GM12878 (cell line): ENCODE results near the gene CA5A. TPM values are rescaled to one million over a fixed set of nuclear protein-coding genes. Genes with fewer than 3 reads are reported as not detected.

Experiments
- ATAC-seq: fragments of 200-7000 bp; cut with Tn5 transposase; 3 replicates; pipeline ENCODE4 v1.9.1; 2020; ENCODE audit warnings: mild to moderate bottlenecking, moderate library complexity
- BruUV-seq: library from RNA; stranded (reverse); fragments of 400-500 nt; replicated peaks from 2 replicates; lab custom pipeline; 2021; lab: Mats Ljungman, UMichigan
- CTCF ChIA-PET: fragments of 300-600 bp; sonication (Branson Sonifier 250); formaldehyde crosslinking; extraction: SDS; loops from one replicate; lab custom pipeline; 2021; ENCODE audit warnings: inconsistent platforms; lab: Yijun Ruan, JAX
- POLR2A ChIA-PET: fragments of 350-600 bp; formaldehyde crosslinking; extraction: SDS; loops from one replicate; lab custom pipeline; 2021; ENCODE audit warnings: inconsistent platforms; lab: Charles Lee
- RAD21 ChIA-PET: fragments of 300-600 bp; sonication (Branson Sonifier 250); formaldehyde crosslinking; loops from one replicate; lab custom pipeline; 2023; ENCODE audit warnings: antibody characterized with exemption; ENCODE audit not compliant: unreplicated experiment; lab: Charles Lee
- SMC1A ChIA-PET: fragments of 300-600 bp; sonication (Branson Sonifier 250); formaldehyde crosslinking; loops from one replicate; lab custom pipeline; 2023; ENCODE audit not compliant: unreplicated experiment, uncharacterized antibody; lab: Charles Lee
- DNase-seq: peaks from one replicate; pipeline ENCODE4 v3.0.0-alpha.2; 2011; ENCODE audit warnings: low read depth, low spot score
- FAIRE-seq: peaks from 3 replicates; lab custom pipeline; 2011; peaks lifted over from hg19 to GRCh38; lab: Jason Lieb, UNC
- H2AFZ ChIP-seq: 2 replicates; pipeline ENCODE4 v1.6.0; 2011; ENCODE audit warnings: low read depth, low read length, control low read depth; ENCODE audit not compliant: control insufficient read depth
- H3K27ac ChIP-seq: 2 replicates; pipeline ENCODE4 v1.5.1; 2011; ENCODE audit warnings: control low read depth; ENCODE audit not compliant: control insufficient read depth, insufficient read depth
- H3K27me3 ChIP-seq, 2 experiments: replicated peaks in 1 of 2; 2 replicates each; pipeline versions ENCODE4 v1.6.0 to v1.6.1; 2011; ENCODE audit warnings: low read length in 1 of 2; ENCODE audit not compliant: control insufficient read depth in 2 of 2, insufficient read depth in 2 of 2
- H3K36me3 ChIP-seq, 2 experiments: 2 replicates each; pipeline ENCODE4 v1.5.1; 2011; ENCODE audit warnings: low read length in 1 of 2; ENCODE audit not compliant: control insufficient read depth in 2 of 2, insufficient read depth in 2 of 2
- H3K4me1 ChIP-seq: 2 replicates; pipeline ENCODE4 v1.6.1; 2011; ENCODE audit warnings: mild to moderate bottlenecking, low read length, moderate library complexity, mixed read lengths; ENCODE audit not compliant: control insufficient read depth, insufficient read depth
- H3K4me2 ChIP-seq: 2 replicates; pipeline ENCODE4 v1.6.0; 2011; ENCODE audit warnings: control low read depth; ENCODE audit not compliant: control insufficient read depth, insufficient read depth
- H3K4me3 ChIP-seq: fragments of 200-600 bp; sonication (generic); 2 replicates; pipeline ENCODE4 v1.5.1; 2016
- H3K79me2 ChIP-seq: 2 replicates; pipeline ENCODE4 v1.6.0; 2011; ENCODE audit warnings: low read length; ENCODE audit not compliant: control insufficient read depth, insufficient read depth
- H3K9ac ChIP-seq: 2 replicates; pipeline ENCODE4 v1.8.0; 2011; ENCODE audit warnings: low read length, control low read depth, mixed read lengths; ENCODE audit not compliant: control insufficient read depth, insufficient read depth
- H3K9me3 ChIP-seq: replicated peaks from 3 replicates; pipeline ENCODE4 v1.5.1; 2011; ENCODE audit warnings: mild to moderate bottlenecking, low read length; ENCODE audit not compliant: control insufficient read depth, insufficient read depth
- H4K20me1 ChIP-seq: 2 replicates; pipeline ENCODE4 v1.6.0; 2011; ENCODE audit not compliant: control insufficient read depth, insufficient read depth
- BHLHE40 ChIP-seq, 2 experiments: fragments of 450-650 bp in 1 of 2; IDR thresholded peaks; 2 replicates each; pipeline ENCODE4 v1.6.1; 2011 to 2017; ENCODE audit warnings: low read depth in 2 of 2, borderline replicate concordance in 1 of 2, improper control_type of control experiment in 1 of 2, low read length in 1 of 2, mild to moderate bottlenecking in 1 of 2
- DPF2 ChIP-seq: fragments of 450-650 bp; IDR thresholded peaks from 2 replicates; pipeline ENCODE4 v1.6.1; 2017; ENCODE audit warnings: mild to moderate bottlenecking
- EGR1 ChIP-seq, 2 experiments: IDR thresholded peaks; 1 replicate in 1 of 2; 2 replicates in 1 of 2; pipeline ENCODE4 v1.6.1; 2011 to 2012; ENCODE audit warnings: low read depth in 2 of 2, low read length in 2 of 2, borderline replicate concordance in 1 of 2, mild to moderate bottlenecking in 1 of 2, moderate library complexity in 1 of 2
- IKZF1 ChIP-seq: fragments of 450-650 bp; conservative IDR thresholded peaks from 2 replicates; pipeline ENCODE4 v1.6.1; 2017; ENCODE audit warnings: antibody characterized with exemption, mild to moderate bottlenecking
- JUND ChIP-seq: IDR thresholded peaks from 2 replicates; pipeline ENCODE4 v1.6.1; 2012; ENCODE audit warnings: low read depth, mild to moderate bottlenecking, low read length, improper control_type of control experiment, moderate library complexity
- RUNX3 ChIP-seq: IDR thresholded peaks from 2 replicates; pipeline ENCODE4 v1.6.1; 2012; ENCODE audit warnings: low read length, inconsistent platforms
- SMARCA5 ChIP-seq: fragments of 450-650 bp; IDR thresholded peaks from 2 replicates; pipeline ENCODE4 v1.6.1; 2017; ENCODE audit warnings: mild to moderate bottlenecking
- SPI1 ChIP-seq: IDR thresholded peaks from 2 replicates; pipeline ENCODE4 v1.6.1; 2011; ENCODE audit warnings: low read depth, mild to moderate bottlenecking, low read length, moderate library complexity, borderline replicate concordance; ENCODE audit not compliant: insufficient read depth
- SUPT20H ChIP-seq: IDR thresholded peaks from 2 replicates; pipeline ENCODE4 v1.6.1; 2011; ENCODE audit warnings: low read depth, mild to moderate bottlenecking, low read length, moderate library complexity, borderline replicate concordance; ENCODE audit not compliant: control insufficient read depth
- TCF12 ChIP-seq: IDR thresholded peaks from 2 replicates; pipeline ENCODE4 v1.6.1; 2011; ENCODE audit warnings: low read depth, mild to moderate bottlenecking, low read length
- ZNF384 ChIP-seq: IDR thresholded peaks from 2 replicates; pipeline ENCODE4 v1.6.1; 2012; ENCODE audit warnings: low read depth, mild to moderate bottlenecking, low read length, improper control_type of control experiment, borderline replicate concordance
- WGBS: methylation state at CpG from one replicate; pipeline ENCODE4 v1.1.6; 2016; ENCODE audit warnings: low lambda C conversion rate; ENCODE audit not compliant: insufficient replicate concordance, insufficient coverage; ENCODE audit errors: missing lambda C conversion rate; 5-methylcytosine and 5-hydroxymethylcytosine counted together
- in situ Hi-C: fragments of 300-500 bp; cut with MboI; formaldehyde crosslinking; loops from 9 replicates; pipeline ENCODE4 v1.14.3; 2018; ENCODE audit warnings: mixed read lengths
- intact Hi-C: fragments of 100-400 bp; cut with micrococcal nuclease; formaldehyde crosslinking; loops from one replicate; pipeline ENCODE4 v1.14.2; 2022; ENCODE audit not compliant: unreplicated experiment
- polyA plus RNA-seq, 11 experiments: library from polyadenylated mRNA; depleted of rRNA in 4 of 11; unstranded in 6 of 11; stranded (reverse) in 5 of 11; fragments of >200 nt; fragmentation: Nextera tagmentation in 4 of 11; fragmentation: Illumina TruSeq in 1 of 11; extraction: Ambion mirVana in 4 of 11; extraction: Trizol in 1 of 11; gene quantifications; 1 replicate in 1 of 11; 2 replicates in 10 of 11; pipeline versions ENCODE4 v1.2.1 to v1.2.3, GENCODE V29; 2011 to 2016; ENCODE audit warnings: inconsistent platforms in 2 of 11, missing spikeins in 2 of 11, low read depth in 1 of 11
- total RNA-seq, 4 experiments: library from RNA; depleted of rRNA in 3 of 4; stranded (reverse); fragments of >200 nt in 3 of 4; fragmentation: Illumina TruSeq in 1 of 4; extraction: Trizol in 1 of 4; gene quantifications; 2 replicates each; pipeline versions ENCODE4 v1.2.1 to v1.2.3, GENCODE V29; 2013 to 2021

CA5A gene
- total and polyA plus RNA-seq, 10 of the 15 experiments (the other 5 are each of a cell fraction or from before 2014, with no cell fraction given), result not detected

GRCh38 chr16:87926246-87927194, 9.8 kb downstream of the CA5A start:
- H2AFZ ChIP-seq, result 0 out of 2 replicates have a peak overlapping the region, but pooled peaks have one; percentile 33
- BruUV-seq, result no TSS peak
- no peak overlapping the region for H3K27ac ChIP-seq
- FAIRE-seq, result peak; percentile 64
- intact Hi-C loops (no loop called here), in situ Hi-C loops (no loop called here)
- RAD21 ChIA-PET, result interaction anchor here (0.8 to 1.1 kb wide), 5 partner anchors 24 to 148 kb away, joined by 3 to 9 read pairs (median 3); partner anchors contain the start of gene BANP
- H3K9ac ChIP-seq, result no peak overlapping the region
- 37% methylated on average over 35 of the region's 44 CpGs for WGBS
- POLR2A ChIA-PET, result interaction anchor here (0.6 to 2.4 kb wide), 4 partner anchors 22 to 420 kb away, joined by 3 to 6 read pairs (median 4); no protein-coding TSS in a partner anchor
- peak overlapping the region; percentile 64; the same call in 1 of the 2 replicates for H3K4me2 ChIP-seq
- H4K20me1 ChIP-seq, result no peaks in the 10 kb centered on the region
- no peaks in the 10 kb centered on the region for H3K79me2 ChIP-seq
- H3K4me1 ChIP-seq, result peaks cover 33% of the 10 kb centered on the region
- peak; percentile 53 for ATAC-seq
- SMC1A ChIA-PET, result no interaction called here
- peaks cover 0 to 1% of the 10 kb centered on the region in 2 experiments; a peak in 1 of 4 replicates for H3K27me3 ChIP-seq
- H3K9me3 ChIP-seq, result no peaks in the 10 kb centered on the region
- no peaks in the 10 kb centered on the region for H3K36me3 ChIP-seq
- no peak overlapping the region for H3K4me3 ChIP-seq
- TF ChIP-seq ZNF384, result no peak
- TF ChIP-seq SPI1, result peak; percentile 75; the same call in 1 of the 2 replicates
- TF ChIP-seq DPF2, result 0 out of 2 replicates have a peak, but pooled peaks have one; percentile 15
- TF ChIP-seq RUNX3, result peak; percentile 29; the same call in 1 of the 2 replicates
- peak in 1 of 2 experiments; percentile 28; a peak in 1 of 4 replicates for TF ChIP-seq BHLHE40 (IDR thresholded peaks at IDR 0.05; ENCODE audit: borderline replicate concordance in 1 of 2, low read depth in 2 of 2, low read length in 1 of 2)
- TF ChIP-seq SUPT20H, result no peak
- peak; percentile 76 for TF ChIP-seq TCF12
- TF ChIP-seq EGR1 (IDR thresholded peaks at IDR 0.05; ENCODE audit: borderline replicate concordance in 1 of 2, low read depth in 2 of 2, low read length in 2 of 2), result peak in 1 of 2 experiments; percentile 90; a peak in 2 of 3 replicates
- TF ChIP-seq IKZF1, result peak; percentile 30; the same call in 1 of the 2 replicates
- no peak for TF ChIP-seq SMARCA5
- no peak for TF ChIP-seq JUND
- no peak for DNase-seq
- CTCF ChIA-PET, result interaction anchor here (0.6 to 2.7 kb wide), 4 partner anchors 17 to 592 kb away, joined by 3 to 17 read pairs (median 4); no protein-coding TSS in a partner anchor
